EH (cell line): Measurements from ENCODE around the gene ATXN10.

ENCODE experiments used
- DNase-seq: peaks from one replicate; pipeline ENCODE4 v3.0.0-alpha.2; 2015; ENCODE audit warnings: low read depth

Gene ATXN10

GRCh38 chr22:45890351-45890635 is 218.7 kb downstream of the ATXN10 start:
- no peak for DNase-seq

GRCh38 chr22:45891021-45891421 is 219.4 kb downstream of the ATXN10 start:
- DNase-seq: no peak

- DNase-seq: no peak
These were observed 219.9 kb downstream of the ATXN10 start for GRCh38 chr22:45891471-45891995.

GRCh38 chr22:45891996-45892621 is 220.5 kb downstream of the ATXN10 start:
- DNase-seq: no peak

- DNase-seq: no peak
These were observed 221.2 kb downstream of the ATXN10 start for GRCh38 chr22:45892681-45893461.

- peak; percentile 36 for DNase-seq
These were observed 221.9 kb downstream of the ATXN10 start for GRCh38 chr22:45893516-45893915.
